HG03354 (cell line): ENCODE results near the gene ZNF841.
"Not testable (repeated sequence)": the region's sequence is repeated elsewhere in the genome, so short reads cannot be mapped to it uniquely, and the experiment has no call there.

Experiments used
- ATAC-seq: cut with Tn5 transposase; IDR thresholded peaks from one replicate; pipeline ENCODE4 v1.9.1; 2021; ENCODE audit warnings: mild to moderate bottlenecking; ENCODE audit not compliant: unreplicated experiment, poor library complexity, severe bottlenecking

ZNF841 gene

DNA sequence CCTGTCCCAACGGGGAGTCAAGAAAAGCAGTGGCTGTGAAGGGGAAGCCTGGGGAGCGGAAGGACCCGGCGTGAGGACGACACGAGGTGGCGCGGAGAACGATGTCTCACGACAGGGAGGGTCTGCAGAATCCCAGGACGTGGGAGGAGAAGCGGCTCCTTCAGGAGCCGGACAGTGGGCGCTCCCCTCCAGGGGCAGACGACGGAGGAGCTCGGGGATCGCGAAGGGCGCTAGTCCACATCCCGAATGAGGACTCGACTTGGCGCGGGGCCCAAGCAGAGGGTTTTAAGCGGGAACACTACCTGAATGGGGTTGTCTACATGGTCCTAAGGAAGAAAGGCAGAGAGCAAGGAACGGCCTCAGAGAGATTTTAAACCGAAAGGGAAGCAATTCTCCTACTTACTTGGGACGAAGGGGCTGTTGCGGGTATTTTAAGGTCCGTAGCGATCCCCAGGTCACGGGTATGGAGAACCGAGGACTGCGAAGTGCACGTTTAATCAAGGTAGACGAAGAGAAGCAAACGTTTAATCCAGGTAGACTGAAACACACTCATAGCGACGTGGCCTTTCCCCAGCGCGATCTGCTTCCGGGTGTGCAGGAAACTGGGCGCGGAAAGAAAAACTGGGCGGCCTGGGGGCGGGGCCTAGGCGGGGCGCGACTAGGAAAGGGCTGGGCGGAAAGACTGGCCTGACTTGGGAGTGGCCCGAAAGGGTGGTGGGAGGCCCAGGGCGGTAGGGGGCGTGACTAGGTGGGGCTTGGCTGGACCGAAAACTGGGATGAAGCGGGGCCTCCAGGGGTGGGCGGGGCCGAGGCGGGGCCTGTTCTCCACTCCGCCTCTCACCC, at the start of gene ZNF841:
TSS of gene ZNF841 (minus strand) at position 594 of the 843 bp plus-strand sequence. CDS start 10,964 bp downstream, outside the sequence.
- ATAC-seq = no peak

DNA sequence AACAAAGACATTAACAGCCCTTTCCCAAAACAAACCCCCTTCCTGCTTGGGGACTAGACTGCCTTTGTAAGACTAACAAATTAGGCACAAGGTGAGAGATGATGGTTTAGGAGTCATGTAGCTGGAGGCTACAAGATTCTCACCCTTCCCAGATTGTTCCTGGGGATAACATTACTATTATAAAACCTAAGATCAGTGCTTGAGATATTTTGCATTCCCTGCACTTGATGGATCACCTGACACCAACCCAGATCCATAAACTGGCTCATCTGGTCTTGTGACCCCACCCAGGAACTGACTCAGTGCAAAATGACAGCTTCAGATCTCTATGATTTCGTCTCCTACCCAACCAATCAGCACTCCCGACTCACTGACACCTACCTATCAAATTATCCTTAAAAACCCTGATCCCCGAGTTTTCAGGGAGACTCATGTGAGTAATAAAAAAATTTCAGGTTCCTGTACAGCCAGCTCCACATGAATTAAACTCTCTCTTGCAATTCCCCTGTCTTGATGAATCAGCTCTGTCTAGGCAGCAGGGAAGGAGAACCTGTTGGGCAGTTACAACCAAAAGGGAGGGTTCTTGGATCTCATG, 46.5 kb upstream of the ZNF841 start:
- ATAC-seq = no peak

DNA sequence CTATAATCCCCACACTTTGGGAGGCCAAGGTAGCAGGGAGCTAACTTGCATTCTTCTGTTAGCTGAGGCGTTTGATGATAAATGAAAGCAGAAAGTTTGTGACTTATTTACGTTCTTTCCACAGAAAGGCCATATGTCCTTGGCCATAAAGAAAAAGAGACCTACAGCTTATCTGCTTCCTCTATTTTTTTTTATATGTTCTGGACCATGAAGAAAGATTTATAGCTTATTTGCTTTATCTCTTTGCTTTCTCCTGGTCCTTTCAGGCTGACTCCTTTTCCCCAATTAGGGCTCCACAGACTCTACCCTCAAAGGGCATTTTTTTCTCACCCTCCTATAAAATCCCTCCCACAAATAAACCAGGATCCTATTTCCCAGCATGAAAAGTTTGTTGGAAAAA, 45.6 kb upstream of the ZNF841 start:
- no peak for ATAC-seq

DNA sequence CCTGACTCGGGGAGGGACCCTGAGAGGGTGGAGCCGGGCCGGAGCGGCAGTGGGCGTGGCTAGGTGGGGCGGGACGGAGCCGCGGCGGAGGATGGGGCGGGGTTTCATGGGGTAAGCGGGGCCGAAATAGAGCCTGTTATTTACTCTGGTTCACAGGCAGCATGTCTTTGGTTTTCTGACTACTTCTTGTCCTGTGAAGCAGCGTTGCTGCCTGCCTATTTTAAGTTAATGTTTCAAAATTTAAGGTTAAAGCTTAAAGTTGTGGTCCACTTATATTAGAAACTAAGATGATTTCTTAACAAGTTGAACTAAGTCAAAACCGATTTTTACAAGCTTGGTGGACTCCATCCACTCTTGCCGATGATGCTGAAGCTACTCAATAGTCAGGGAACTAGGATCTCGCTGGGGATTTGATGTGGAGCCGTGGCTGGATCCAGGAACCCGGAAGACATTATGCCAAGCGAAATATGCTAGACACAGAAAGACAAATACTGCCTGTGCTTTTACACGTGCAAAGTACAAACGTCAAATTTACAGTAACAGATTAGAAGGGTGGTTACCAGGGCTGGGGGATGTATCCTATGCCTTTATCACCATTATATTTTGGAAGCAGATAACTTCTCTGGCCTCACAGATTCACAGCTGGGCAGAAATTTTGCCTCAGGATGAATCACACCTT, 44.6 kb upstream of the ZNF841 start:
- ATAC-seq = peak; percentile 92

DNA sequence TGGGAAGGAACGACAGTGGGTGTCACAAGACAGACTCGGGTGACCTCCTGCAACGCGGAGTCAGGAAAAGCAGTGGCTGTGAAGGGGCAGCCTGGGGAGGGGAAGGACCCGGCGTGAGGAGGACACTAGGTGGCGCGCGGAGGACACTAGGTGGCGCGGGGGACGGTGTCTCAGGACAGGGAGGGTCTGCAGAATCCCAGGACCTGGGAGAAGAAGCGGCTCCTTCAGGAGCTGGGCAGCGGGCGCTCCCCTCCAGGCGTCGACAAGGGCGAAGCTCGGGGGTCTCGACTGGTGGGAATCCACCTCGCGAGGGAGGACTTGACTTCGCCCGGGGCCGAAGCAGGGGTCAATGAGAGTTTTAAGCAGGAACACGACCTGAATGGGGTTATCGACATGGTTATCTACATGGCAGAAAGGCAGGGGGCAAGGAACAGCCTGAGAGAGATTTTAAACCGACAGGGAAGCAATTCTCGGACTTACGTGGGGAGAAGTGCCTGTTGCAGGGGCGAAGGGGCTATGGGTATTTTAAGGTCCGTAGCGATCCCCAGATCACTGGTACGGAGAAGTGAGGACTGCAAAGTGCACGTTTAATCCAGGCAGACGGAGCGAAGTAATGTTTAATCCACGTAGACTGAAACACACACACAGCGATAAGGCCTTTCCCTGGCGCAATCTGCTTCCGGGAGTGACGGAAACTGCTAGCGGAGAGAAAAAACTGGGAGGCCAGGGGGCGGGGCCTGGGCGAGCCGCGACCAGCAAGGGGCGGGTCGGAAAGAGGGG, 43.9 kb upstream of the ZNF841 start, which contains the start of gene ZNF616:
TSS of gene ZNF616 (minus strand) at position 687 of the 780 bp plus-strand sequence. CDS start 9,426 bp downstream, outside the sequence.
- ATAC-seq = peak; percentile 65

DNA sequence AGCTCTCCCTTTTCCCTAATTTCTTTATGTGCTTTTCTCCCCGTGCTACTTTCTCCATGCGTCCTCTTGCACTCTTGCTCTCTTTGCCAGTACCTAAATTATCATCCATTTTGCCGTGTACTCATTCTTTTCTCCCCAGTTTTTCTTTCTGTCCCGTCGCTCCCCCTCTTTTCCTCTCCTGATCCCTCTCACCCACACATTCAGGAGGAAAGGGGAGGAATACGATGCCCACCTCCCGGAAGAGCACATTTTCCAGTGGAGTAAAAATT, 43.4 kb upstream of the ZNF841 start:
- no peak for ATAC-seq

DNA sequence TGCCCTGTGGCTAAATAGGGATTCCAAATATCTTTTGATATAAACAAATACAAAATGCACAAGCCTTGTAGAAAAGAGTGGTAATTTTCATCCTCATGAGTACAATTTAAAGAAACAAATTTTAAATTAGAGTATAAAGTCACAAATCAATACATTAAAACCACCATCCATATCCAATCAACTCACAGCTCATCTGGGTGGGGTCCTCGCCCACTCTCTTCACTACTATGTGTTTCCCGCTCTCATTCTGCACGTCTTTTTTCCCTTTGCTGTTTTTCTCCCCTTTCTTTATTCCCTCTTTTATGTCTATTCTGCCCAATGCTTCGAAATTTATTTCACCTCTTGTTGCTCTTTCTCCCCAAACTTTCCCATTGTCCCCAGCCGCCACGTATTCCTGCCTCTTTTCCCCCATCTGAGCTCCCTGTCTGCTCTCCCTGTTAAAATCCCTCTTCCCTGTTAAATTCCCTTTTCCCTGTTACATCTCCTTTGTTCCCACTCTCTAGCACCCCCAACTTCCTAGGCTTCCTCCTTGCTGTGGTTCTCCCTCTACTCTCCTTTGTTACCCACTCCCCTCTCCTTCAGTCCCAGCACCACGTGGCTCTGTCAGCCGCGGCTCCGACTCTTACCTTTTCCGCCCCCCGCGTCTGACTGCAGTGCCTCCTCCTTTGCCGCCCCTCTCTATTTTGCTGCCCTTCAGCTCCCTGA, 42.9 kb upstream of the ZNF841 start:
- ATAC-seq = no peak

DNA sequence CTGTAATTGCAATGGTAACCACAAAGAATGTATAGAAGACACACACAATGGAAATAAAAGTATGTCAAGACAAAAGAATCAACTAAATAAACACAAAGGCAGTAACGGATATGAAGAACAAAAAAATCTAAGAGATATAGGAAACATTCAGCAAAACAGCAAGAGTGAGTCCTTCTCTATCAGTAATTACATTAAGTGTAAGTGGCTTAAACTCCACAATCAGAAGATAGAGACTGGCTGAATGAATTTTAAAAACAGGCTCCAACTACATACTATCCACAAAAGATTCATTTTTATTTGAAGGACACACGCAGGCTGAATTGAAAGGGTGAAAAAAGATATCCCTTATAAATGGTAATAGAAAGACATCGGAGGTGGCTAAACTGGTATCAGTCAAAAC, 24.7 kb upstream of the ZNF841 start:
- no peak for ATAC-seq

DNA sequence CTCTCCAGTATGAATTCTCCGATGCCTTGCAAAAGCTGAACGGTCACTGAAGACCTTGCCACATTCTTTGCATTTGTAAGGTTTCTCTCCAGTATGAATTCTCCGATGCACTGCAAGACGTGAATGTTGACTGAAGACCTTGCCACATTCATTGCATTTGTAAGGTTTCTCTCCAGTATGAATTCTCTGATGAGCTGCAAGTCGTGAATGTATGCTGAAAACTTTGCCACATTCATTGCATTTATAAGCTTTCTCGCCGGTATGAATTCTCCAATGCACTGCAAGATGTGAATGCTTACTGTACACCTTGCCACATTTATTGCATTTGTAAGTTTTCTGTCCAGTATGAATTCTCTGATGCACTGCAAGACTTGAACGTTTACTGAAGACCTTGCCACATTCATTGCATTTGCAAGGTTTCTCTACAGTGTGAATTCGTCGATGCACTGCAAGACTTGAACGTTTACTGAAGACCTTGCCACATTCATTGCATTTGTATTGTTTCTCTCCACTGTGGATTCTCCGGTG, 20.0 kb upstream of the ZNF841 start:
- ATAC-seq = no peak

DNA sequence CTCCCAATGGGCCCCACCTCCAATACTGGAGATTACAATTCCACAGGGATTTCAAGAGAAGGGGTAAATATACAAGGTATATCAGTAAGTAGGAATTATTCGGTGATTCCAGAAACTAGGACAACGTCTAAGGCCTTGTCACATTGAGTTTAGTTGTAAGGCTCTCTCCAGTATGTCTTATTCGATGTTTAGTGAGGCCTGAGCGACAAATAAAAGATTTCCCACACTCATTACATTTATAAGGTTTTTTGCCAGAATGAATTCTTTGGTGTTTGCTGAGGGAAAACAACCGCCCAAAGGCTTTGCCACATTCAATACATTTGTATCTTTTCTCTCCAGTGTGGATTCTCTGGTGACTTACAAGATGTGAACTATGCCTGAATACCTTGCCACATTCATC, 19.1 kb upstream of the ZNF841 start:
- ATAC-seq = no peak

DNA sequence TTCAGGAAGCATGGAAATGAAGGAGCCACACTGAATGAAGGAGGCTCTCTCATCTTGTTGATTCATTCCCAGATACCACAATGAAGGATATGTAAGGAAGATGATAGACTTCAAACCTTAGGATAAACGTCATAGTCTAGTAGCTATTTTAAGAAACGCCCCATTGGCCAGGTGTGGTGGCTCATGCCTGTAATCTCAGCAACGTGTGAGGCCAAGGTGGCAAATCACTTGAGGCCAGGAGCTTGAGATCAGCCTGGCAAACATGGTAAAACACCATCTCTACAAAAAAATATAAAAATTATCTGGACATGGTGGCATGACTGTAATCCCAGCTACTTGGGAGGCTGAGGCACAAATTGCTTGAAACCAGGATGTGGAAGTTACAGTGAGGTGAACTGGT, 17.1 kb upstream of the ZNF841 start:
- no peak for ATAC-seq

DNA sequence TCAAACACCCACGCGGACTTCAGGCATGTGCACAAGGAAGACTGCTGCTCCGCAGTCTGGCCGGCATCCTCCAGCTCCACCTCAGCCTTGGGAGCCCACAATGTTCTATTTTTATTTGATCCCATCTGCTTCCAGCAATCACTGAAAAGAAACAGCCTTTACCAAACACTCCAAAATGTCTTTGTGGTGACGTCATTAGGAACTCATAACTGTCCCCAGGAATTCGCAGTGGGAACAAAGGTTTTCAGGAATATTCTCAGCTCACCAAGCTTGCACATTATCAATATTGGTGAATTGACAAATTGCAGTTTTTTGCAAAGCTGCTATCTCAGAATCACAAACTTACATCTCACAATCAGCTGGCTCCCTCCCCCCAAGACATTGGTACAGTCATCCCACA, 15.2 kb upstream of the ZNF841 start:
- ATAC-seq = no peak

DNA sequence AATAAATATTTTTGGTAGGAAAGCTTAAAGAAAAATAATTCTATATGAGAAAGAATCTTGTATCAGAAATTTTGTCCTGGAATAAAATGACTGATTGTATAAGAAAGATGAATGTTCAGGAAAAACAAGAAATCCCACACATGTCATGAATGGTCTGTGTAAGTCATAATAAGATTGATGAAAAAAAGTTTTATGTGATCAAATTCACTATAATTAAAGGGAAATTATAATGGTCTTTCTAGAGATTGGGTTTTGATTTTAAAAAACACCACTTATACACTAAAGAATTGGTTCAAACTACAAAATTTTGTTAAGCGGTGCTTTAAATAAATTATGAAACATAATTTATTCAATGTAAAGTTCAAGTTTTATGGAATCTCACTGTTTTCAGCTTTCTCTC, 7.2 kb upstream of the ZNF841 start:
- ATAC-seq = no peak

DNA sequence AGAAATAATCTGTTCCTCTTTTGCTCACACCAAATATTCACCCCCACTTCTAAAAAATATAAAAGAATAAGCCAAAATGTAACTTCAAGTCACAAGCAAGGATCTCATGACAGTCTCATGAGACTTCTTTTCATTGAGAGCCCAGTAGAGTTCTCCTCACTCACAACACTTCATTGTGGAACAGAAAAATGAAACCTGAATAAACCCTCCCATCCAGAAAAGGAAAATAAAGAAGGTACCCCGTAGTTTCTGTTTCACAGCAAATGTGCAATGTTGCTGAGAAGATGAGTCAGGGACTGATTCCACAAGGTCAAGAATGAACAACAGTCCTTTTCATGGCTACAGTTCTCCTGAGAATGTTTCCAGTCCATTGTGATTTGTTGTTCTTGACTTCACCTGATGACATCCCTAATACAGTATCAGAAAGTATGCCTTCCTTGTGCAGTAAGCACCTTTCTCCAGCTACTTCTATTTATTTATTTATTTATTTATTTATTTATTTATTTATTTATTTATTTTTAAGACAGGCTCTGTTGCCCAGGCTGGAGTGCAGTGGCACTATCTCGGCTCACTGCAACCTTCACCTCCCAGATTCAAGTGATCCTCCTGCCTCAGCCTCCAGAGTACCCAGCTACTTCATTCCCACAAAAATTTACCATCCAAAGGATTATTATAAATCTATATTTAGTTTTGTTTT, 6.4 kb upstream of the ZNF841 start:
- no peak for ATAC-seq

DNA sequence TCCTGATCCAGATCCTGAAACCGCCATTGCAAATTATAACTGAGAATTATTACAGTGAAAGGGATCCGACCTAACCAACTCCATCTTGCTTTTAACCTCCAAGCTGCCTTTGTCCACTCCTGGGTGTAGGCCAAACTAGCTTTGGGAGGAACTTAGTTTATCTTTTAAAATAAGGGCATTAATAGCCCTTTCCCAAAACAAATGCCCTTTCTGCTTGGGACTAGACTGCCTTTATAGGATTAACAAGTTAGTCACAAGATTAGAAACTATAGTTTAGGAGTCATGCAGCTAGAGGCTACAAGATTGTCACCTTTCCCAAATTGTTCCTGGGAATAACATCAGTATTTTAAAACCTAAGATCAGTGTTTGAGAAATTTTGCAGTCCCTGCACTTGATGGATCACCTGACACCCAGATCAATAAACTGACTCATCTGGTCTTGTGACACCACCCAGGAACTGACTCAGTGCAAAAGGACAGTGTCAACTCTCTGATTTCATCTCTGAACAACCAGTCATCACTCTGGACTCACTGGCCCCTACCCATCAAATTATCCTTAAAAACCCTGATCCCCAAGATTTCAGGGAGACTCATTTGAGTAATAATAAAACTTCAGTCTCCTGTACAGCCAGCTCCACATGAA, 4.1 kb upstream of the ZNF841 start:
- no peak for ATAC-seq

DNA sequence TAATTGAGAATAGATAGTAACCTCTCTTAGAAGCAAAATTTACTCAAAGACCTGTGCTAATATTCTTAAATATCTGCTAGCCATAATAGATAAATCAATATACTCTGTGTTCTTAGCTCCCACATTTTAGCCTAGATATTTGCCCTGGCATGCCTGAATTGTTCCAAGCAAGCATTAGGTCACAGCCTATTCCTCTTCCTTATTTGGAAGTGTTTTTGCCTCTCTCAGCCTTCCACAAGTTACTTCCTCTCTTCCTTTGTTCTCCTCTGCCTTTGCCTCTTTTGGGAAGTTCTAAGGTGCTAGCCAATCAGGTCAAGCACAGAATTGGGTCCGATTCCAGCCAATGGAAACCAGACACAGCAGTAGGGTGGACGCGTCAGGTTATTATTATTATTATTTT, 851 bp upstream of the ZNF841 start:
- not testable (repeated sequence) for ATAC-seq

DNA sequence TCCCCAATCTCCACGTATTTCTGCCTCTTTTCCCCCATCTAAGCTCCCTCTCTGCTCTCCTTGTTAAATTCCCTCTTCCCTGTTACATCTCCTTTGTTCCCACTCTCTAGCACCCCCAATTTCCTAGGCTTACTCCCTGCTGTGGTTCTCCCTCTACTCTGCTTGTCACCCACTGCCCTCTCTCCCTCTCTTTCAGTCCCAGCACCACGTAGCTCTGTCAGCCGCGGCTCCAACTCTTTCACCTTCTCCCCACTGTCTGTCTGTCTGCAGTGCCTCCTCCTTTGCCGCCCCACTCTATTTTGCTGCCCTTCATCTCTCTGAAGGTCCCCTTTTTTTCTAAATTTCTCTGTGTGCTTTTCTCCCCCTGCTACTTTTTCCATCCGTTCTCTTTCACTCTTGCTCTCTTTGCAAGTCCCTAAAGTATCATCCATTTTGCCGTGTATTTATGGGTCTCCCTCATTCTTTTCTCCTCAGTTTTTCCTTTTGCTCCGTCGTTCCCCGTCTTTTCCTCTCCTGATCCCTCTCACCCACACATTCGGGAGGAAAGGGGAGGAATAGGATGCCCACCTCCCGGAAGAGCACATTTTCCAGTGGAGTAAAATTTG, 937 bp downstream of the ZNF841 start:
- no peak for ATAC-seq

DNA sequence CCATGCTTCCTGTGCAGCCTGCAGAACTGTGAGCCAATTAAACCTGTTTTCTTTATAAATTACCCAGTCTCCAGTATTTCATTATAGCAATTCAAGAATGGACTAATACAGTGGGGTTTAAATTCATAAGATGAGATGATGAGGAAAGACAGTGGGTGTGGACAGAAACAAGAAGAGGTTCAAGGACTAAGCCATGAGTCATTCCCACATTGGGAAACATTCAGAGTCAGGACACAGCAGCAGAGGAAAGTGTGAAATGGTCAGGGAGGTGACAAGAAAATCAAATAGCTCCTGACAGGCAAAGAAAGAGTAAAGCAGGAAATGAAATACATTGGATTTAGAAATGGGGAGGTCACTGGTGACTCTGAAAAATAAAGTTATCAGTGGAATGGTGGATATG, 9.1 kb downstream of the ZNF841 start:
- no peak for ATAC-seq
